Activated naive CD8-positive, alpha-beta T cell treated with anti-CD3 and anti-CD28 coated beads, Interleukin-2, amount 50 U/mL, for 24 hours (primary cell): ENCODE data around the gene SVIL.
"Not testable (repeated sequence)": the region's sequence is repeated elsewhere in the genome, so short reads cannot be mapped to it uniquely, and the experiment has no call there.

ENCODE experiments used
- ATAC-seq: fragments of 150-1000 bp; cut with Tn5 transposase; one replicate; pipeline ENCODE4 v1.10.0; 2021
- DNase-seq: peaks from one replicate; pipeline ENCODE4 v3.0.0; 2021
- H3K27ac Mint-ChIP-seq: one replicate; pipeline ENCODE4 v1.8.0; 2021; ENCODE audit warnings: mild to moderate bottlenecking, mixed read lengths
- H3K27me3 Mint-ChIP-seq: one replicate; pipeline ENCODE4 v1.8.0; 2021; ENCODE audit warnings: mixed read lengths
- H3K36me3 Mint-ChIP-seq: one replicate; pipeline ENCODE4 v1.8.0; 2021; ENCODE audit warnings: low read depth, mixed read lengths
- H3K4me1 Mint-ChIP-seq: one replicate; pipeline ENCODE4 v1.8.0; 2021; ENCODE audit warnings: mixed read lengths
- H3K4me3 Mint-ChIP-seq: one replicate; pipeline ENCODE4 v1.8.0; 2021; ENCODE audit warnings: mild to moderate bottlenecking, moderate library complexity, mixed read lengths
- H3K9me3 Mint-ChIP-seq: one replicate; pipeline ENCODE4 v1.8.0; 2021; ENCODE audit warnings: mixed read lengths

SVIL gene

GRCh38 chr10:29533046-29533445, 101.7 kb downstream of the SVIL start:
- Mint-ChIP-seq H3K4me1 (peaks cover 5% of the 10 kb centered on the region), H3K27me3 (no peaks in the 10 kb centered on the region), H3K36me3 (no peaks in the 10 kb centered on the region), H3K4me3 (no peak overlapping the region), H3K27ac (no peak overlapping the region), H3K9me3 (no peaks in the 10 kb centered on the region)
- DNase-seq (no peak), ATAC-seq (no peak)

GRCh38 chr10:29532256-29532878, 102.4 kb downstream of the SVIL start:
- DNase-seq: no peak
- H3K36me3 Mint-ChIP-seq: no peaks in the 10 kb centered on the region
- no peak for ATAC-seq
- H3K4me1 Mint-ChIP-seq: peaks cover 5% of the 10 kb centered on the region
- H3K4me3 Mint-ChIP-seq: no peak overlapping the region
- H3K27me3 Mint-ChIP-seq: no peaks in the 10 kb centered on the region
- H3K9me3 Mint-ChIP-seq: no peaks in the 10 kb centered on the region
- no peak overlapping the region for H3K27ac Mint-ChIP-seq

DNA sequence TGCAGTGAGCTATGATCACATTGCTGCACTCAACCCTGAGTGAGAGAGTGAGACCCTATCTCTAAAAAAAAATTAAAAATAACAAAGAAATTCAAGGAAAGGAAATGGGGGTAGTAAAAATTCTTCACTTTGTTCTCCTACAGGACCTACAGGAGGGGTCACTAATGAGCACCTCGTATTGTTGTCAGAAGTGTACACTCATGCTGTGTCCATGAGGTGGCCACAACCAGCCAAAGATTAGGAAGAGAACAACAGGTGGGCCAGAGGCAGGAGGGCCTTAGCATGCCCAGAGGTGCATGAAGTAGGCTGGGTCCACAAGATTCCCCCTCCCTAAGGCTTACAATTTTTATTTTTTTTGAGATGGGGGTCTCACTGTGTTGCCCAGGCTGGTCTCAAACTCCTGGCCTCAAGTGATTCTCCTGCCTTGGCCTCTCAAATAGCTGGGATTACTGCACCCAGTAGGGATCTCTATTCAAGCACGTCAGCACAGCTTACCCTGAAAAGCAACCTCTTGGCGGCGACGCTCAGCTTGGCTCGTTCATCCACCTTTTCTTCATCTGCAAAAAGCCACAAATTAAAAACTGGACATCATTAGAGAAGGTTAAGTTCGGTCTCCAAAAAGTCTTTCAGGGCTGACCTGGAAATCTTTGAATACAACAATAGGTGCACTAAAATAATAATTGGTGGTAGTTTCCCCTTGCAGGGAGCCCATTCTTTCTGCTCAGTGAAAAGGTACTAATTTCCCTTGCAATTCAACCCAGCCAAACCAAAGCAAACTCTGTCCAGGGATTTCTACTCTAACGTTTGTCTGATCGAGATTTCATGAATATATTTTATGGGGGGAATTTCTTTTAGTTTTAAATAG, 104.4 kb downstream of the SVIL start:
- DNase-seq (no peak), ATAC-seq (no peak)
- Mint-ChIP-seq H3K27me3 (no peaks in the 10 kb centered on the region), H3K4me3 (no peak overlapping the region), H3K27ac (no peak overlapping the region), H3K9me3 (no peaks in the 10 kb centered on the region), H3K4me1 (no peaks in the 10 kb centered on the region), H3K36me3 (no peaks in the 10 kb centered on the region)

DNA sequence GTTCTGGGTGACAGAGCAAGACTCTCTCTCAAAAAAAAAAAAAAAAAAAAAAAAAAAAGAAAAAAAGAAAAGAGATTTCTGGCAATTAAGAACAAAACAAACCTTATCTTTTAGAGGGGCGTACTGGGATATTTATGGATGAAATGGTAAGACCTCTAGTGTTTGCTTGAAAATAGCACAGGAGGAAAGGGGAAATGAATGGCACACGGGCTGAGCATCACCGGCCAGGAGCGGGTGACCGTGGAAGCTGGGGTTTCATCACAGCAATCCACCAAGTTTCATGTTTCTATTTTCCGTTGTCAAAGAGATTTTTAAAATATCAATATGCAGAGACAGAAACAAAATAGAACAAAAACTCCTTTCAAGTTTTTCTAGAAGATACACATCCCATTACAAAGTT, 105.6 kb downstream of the SVIL start:
- no peak for DNase-seq
- no peak for ATAC-seq
- Mint-ChIP-seq H3K4me1 (no peaks in the 10 kb centered on the region), H3K27me3 (no peaks in the 10 kb centered on the region), H3K9me3 (no peaks in the 10 kb centered on the region), H3K36me3 (no peaks in the 10 kb centered on the region), H3K27ac (no peak overlapping the region), H3K4me3 (no peak overlapping the region)

- H3K36me3 Mint-ChIP-seq: peaks cover 6% of the 10 kb centered on the region
Measured at GRCh38 chr10:29525762-29526161, 109.0 kb downstream of the SVIL start.

DNA sequence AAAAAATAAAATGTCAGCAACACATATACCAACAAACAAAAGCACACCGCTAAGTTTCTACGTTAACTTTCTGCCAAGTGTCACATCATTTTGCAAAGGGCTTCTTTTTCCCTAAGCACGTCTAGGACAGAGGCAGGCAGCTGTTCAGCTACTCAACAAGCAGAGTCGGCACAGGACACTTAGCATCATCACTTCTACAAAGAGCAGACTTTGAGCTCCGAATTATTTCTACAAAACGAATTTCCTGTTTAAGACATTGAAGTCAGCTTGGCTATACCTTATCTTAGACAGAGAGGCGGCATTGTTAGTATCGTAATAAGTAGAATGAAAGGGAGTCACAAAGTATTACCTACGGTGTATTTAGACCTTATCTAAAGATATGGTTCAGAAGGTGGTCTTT, 110.1 kb downstream of the SVIL start:
- H3K36me3 Mint-ChIP-seq: peaks cover 6% of the 10 kb centered on the region
- H3K4me1 Mint-ChIP-seq: no peaks in the 10 kb centered on the region
- no peaks in the 10 kb centered on the region for H3K27me3 Mint-ChIP-seq
- no peak overlapping the region for H3K27ac Mint-ChIP-seq
- ATAC-seq (no peak), DNase-seq (no peak)
- no peak overlapping the region for H3K4me3 Mint-ChIP-seq
- H3K9me3 Mint-ChIP-seq: no peaks in the 10 kb centered on the region

More at GRCh38 chr10:29525762-29526161, 109.0 kb downstream of the SVIL start:
- DNase-seq (no peak), ATAC-seq (no peak)
- Mint-ChIP-seq H3K4me3 (no peak overlapping the region), H3K27ac (no peak overlapping the region), H3K27me3 (no peaks in the 10 kb centered on the region), H3K4me1 (no peaks in the 10 kb centered on the region), H3K9me3 (no peaks in the 10 kb centered on the region)

- DNase-seq: no peak
- no peak overlapping the region for H3K4me3 Mint-ChIP-seq
- H3K4me1 Mint-ChIP-seq: no peaks in the 10 kb centered on the region
- no peak for ATAC-seq
- H3K9me3 Mint-ChIP-seq: no peaks in the 10 kb centered on the region
- peaks cover 6% of the 10 kb centered on the region for H3K36me3 Mint-ChIP-seq
- H3K27ac Mint-ChIP-seq: no peak overlapping the region
- H3K27me3 Mint-ChIP-seq: no peaks in the 10 kb centered on the region
Measured at GRCh38 chr10:29524294-29524693, 110.5 kb downstream of the SVIL start.

DNA sequence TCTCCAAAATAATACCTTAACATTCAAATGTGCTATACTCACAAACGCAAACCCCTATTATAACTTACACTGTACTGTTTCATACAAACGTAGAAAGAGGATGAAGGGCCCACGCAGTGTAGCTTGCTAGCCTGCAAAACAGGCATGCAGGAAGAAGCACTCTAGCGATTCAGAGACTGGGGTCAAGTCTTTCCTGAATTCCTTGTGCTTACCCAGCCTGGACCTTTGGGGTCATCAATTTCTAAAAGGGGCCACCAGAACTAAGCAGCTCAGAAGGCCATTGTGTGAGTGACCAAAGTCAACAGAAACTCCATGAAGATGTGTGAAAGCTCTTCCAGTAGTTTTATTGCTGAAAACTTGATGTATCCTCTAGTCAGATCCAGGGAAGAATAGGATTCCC, 111.9 kb downstream of the SVIL start:
- Mint-ChIP-seq H3K27me3 (no peaks in the 10 kb centered on the region), H3K27ac (no peak overlapping the region), H3K4me1 (no peaks in the 10 kb centered on the region), H3K4me3 (no peak overlapping the region), H3K9me3 (no peaks in the 10 kb centered on the region), H3K36me3 (peaks cover 8% of the 10 kb centered on the region)
- no peak for DNase-seq
- no peak for ATAC-seq

DNA sequence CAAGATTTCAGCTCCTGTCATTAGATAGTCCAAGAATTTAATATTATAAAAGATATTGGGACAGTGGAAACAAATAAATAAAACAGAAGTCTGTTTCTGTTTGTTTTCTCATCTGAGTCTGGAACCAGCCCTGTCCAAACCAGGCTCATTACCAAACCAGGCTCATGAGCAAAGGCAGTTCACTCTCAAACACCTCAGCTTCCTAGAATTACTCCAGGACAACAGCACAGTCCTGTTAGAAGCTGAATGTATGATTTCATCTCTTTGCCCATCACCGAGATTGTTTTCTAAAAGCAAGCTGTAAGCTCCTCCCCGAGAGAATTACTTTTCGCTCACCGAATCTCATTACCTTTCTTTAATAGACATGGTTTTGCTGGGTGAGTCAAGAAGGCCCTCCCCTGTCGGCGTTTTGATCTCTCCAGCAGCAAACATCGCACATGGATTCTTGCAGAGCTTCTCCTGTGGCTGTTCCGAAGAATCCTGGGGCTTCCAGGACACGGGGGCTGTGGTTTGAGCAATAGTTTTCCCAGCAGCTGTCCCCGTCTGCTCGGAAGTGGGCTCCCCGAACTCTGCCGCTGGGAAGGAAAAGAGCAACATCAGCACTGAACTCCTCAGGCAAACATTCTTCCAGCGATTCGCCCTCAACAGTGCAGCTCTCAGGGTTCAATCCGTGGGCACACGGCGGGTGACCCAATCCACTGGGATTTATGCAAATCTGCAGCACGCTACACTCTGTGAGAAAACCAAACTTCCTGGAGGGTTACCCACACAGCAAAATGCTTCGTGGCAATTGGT, 112.5 kb downstream of the SVIL start:
- Mint-ChIP-seq H3K36me3 (peaks cover 8% of the 10 kb centered on the region), H3K27ac (no peak overlapping the region)

GRCh38 chr10:29519659-29520058, 115.1 kb downstream of the SVIL start:
- DNase-seq (no peak), ATAC-seq (no peak)
- peaks cover 8% of the 10 kb centered on the region for H3K36me3 Mint-ChIP-seq
- H3K9me3 Mint-ChIP-seq: no peaks in the 10 kb centered on the region
- no peak overlapping the region for H3K4me3 Mint-ChIP-seq
- no peaks in the 10 kb centered on the region for H3K4me1 Mint-ChIP-seq
- no peak overlapping the region for H3K27ac Mint-ChIP-seq
- no peaks in the 10 kb centered on the region for H3K27me3 Mint-ChIP-seq

More for the DNA sequence above, 112.5 kb downstream of the SVIL start:
- ATAC-seq (no peak), DNase-seq (no peak)
- Mint-ChIP-seq H3K9me3 (no peaks in the 10 kb centered on the region), H3K27me3 (no peaks in the 10 kb centered on the region), H3K4me1 (no peaks in the 10 kb centered on the region), H3K4me3 (no peak overlapping the region)

GRCh38 chr10:29517352-29517923, 117.3 kb downstream of the SVIL start:
- no peak overlapping the region for H3K4me3 Mint-ChIP-seq
- H3K27me3 Mint-ChIP-seq: no peaks in the 10 kb centered on the region
- peaks cover 9% of the 10 kb centered on the region for H3K36me3 Mint-ChIP-seq
- no peaks in the 10 kb centered on the region for H3K4me1 Mint-ChIP-seq
- no peak overlapping the region for H3K27ac Mint-ChIP-seq
- ATAC-seq (no peak), DNase-seq (peak; percentile 6)
- H3K9me3 Mint-ChIP-seq: no peaks in the 10 kb centered on the region

DNA sequence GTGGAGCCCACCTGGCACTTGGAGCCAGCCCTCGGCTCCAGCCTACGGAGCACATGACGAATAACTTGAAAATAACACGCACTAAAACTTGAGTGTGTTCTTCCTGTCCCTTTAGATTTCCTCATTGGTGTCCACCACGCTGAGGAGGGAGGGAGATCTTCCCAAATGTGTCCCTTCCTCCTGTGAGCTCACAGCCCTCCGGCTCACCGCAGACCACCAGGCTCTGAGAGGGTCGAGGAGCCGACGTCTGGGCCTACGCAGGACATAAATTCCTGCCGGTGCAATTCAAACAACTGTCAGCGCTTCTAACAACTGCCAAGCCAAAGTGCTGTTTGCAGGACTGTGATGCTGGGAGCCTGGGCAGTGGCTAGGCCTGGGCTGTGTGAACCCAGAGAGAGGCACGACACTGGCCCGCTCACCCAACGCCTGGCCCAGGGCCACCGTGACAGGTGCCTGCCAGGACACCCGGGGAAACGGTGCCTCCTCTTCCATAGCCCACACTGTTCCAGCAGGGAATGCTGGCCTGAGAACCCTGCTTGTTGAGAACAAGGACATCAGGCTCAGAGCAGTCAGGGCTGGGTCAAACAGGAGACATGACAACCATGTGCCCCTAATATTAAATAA, 118.3 kb downstream of the SVIL start:
- H3K4me3 Mint-ChIP-seq, H3K9me3 Mint-ChIP-seq, ATAC-seq, H3K27ac Mint-ChIP-seq, DNase-seq, H3K27me3 Mint-ChIP-seq, H3K4me1 Mint-ChIP-seq, H3K36me3 Mint-ChIP-seq: not testable (repeated sequence)

DNA sequence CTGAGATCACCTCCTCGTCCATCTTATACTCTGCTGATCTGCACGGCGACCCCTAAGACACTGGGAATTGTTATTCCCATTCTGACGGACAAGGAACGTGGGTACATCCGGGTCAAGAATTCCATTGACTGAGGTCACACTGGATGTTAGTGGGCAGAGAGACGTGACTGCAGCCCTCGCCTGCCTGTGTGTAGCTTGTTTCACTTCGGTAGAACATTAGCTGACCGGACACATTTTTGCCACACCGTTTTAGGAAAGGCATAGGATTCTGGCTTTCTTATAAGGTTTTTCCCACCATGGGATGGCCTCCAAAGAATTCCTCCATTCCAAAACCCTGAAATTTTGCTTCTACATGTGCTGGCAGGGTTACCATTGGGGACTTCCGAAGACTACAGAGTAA, 118.9 kb downstream of the SVIL start:
- H3K36me3 Mint-ChIP-seq, ATAC-seq, H3K27ac Mint-ChIP-seq, H3K9me3 Mint-ChIP-seq, H3K4me1 Mint-ChIP-seq, H3K4me3 Mint-ChIP-seq, DNase-seq, H3K27me3 Mint-ChIP-seq: not testable (repeated sequence)

- H3K27me3 Mint-ChIP-seq, H3K36me3 Mint-ChIP-seq, DNase-seq, H3K27ac Mint-ChIP-seq, H3K9me3 Mint-ChIP-seq, ATAC-seq, H3K4me1 Mint-ChIP-seq, H3K4me3 Mint-ChIP-seq: not testable (repeated sequence)
Measured at GRCh38 chr10:29515104-29515503, 119.7 kb downstream of the SVIL start.
